Skeletal muscle tissue (tissue), 4 donors: ENCODE measurements around the gene DDRGK1. TPM values are rescaled to one million over a fixed set of nuclear protein-coding genes. Genes with fewer than 3 reads are reported as not detected.
A peak's percentile ranks its signal among the peaks of the same experiment; 100 is the strongest.

Source experiments
- H3K27ac ChIP-seq: one replicate; pipeline ENCODE4 v1.7.0; 2013; ENCODE audit warnings: mild to moderate bottlenecking, low read depth, low read length, inconsistent platforms
- H3K27me3 ChIP-seq, 3 donors: one replicate each; pipeline ENCODE4 v1.7.0; 2013; ENCODE audit warnings: low read length in 3 of 3; ENCODE audit not compliant: control insufficient read depth in 3 of 3, insufficient read depth in 3 of 3
- H3K36me3 ChIP-seq, 3 donors: one replicate each; pipeline ENCODE4 v1.7.0; 2013; ENCODE audit warnings: low read length in 3 of 3; ENCODE audit not compliant: control insufficient read depth in 3 of 3, insufficient read depth in 3 of 3
- H3K4me1 ChIP-seq, 3 donors: one replicate each; pipeline ENCODE4 v1.7.0; 2013; ENCODE audit warnings: low read length in 3 of 3, mild to moderate bottlenecking in 3 of 3; ENCODE audit not compliant: control insufficient read depth in 3 of 3, insufficient read depth in 3 of 3
- H3K4me3 ChIP-seq, 3 donors: one replicate each; pipeline ENCODE4 v1.7.0; 2013; ENCODE audit warnings: low read length in 3 of 3
- H3K9ac ChIP-seq, 3 donors: one replicate each; pipeline ENCODE4 v1.7.0; 2013; ENCODE audit warnings: low read length in 3 of 3, mild to moderate bottlenecking in 3 of 3, moderate library complexity in 2 of 3, low read depth in 1 of 3
- H3K9me3 ChIP-seq, 3 donors: one replicate each; pipeline ENCODE4 v1.7.0; 2013; ENCODE audit warnings: low read length in 3 of 3; ENCODE audit not compliant: control insufficient read depth in 3 of 3
- total RNA-seq: library from RNA; depleted of rRNA; stranded (reverse); fragments of >200 nt; gene quantifications from one replicate; pipeline ENCODE4 v1.2.3, GENCODE V29; 2014
- donor health status: Osteomylitis.

DDRGK1 gene
- total RNA-seq, 1 donor from 2014 or later: 20.4 TPM

- H3K4me3 ChIP-seq: no peak overlapping the region
- H3K36me3 ChIP-seq: peaks cover 0 to 4% (median 1%) of the 10 kb centered on the region in 3 donors
- H3K4me1 ChIP-seq: peaks cover 9 to 10% (median 10%) of the 10 kb centered on the region in 3 donors
- H3K9ac ChIP-seq: no peak overlapping the region
- no peaks in the 10 kb centered on the region for H3K27me3 ChIP-seq
- H3K27ac ChIP-seq: no peak overlapping the region
- H3K9me3 ChIP-seq: no peaks in the 10 kb centered on the region
Observed at GRCh38 chr20:3227936-3228749, 23.7 kb upstream of the DDRGK1 start.

- H3K4me3 ChIP-seq: no peak overlapping the region
- peaks cover 0 to 4% (median 2%) of the 10 kb centered on the region in 3 donors for H3K36me3 ChIP-seq
- no peaks in the 10 kb centered on the region for H3K27me3 ChIP-seq
- no peak overlapping the region for H3K9ac ChIP-seq
- H3K27ac ChIP-seq: no peak overlapping the region
- no peaks in the 10 kb centered on the region for H3K9me3 ChIP-seq
- H3K4me1 ChIP-seq: peaks cover 16% of the 10 kb centered on the region in 3 donors
Observed at GRCh38 chr20:3227506-3227905, 23.0 kb upstream of the DDRGK1 start.

- H3K27ac ChIP-seq: no peak overlapping the region
- H3K4me1 ChIP-seq: peaks cover 18 to 22% (median 21%) of the 10 kb centered on the region in 3 donors
- no peak overlapping the region for H3K9ac ChIP-seq
- no peaks in the 10 kb centered on the region for H3K27me3 ChIP-seq
- H3K9me3 ChIP-seq: no peaks in the 10 kb centered on the region
- H3K36me3 ChIP-seq: peaks cover 0 to 6% (median 2%) of the 10 kb centered on the region in 3 donors
- H3K4me3 ChIP-seq: no peak overlapping the region
Observed at GRCh38 chr20:3226864-3227263, 22.4 kb upstream of the DDRGK1 start.

- no peaks in the 10 kb centered on the region for H3K27me3 ChIP-seq
- H3K36me3 ChIP-seq: peaks cover 0 to 14% (median 5%) of the 10 kb centered on the region in 3 donors
- no peak overlapping the region for H3K9ac ChIP-seq
- peaks cover 22 to 30% (median 26%) of the 10 kb centered on the region in 3 donors for H3K4me1 ChIP-seq
- H3K9me3 ChIP-seq: no peaks in the 10 kb centered on the region
- no peak overlapping the region for H3K4me3 ChIP-seq
- no peak overlapping the region for H3K27ac ChIP-seq
Observed at GRCh38 chr20:3226093-3226492, 21.6 kb upstream of the DDRGK1 start.

GRCh38 chr20:3224681-3225421 is 20.4 kb upstream of the DDRGK1 start:
- Histone ChIP-seq H3K4me1 (peaks cover 22 to 30% (median 26%) of the 10 kb centered on the region in 3 donors), H3K9me3 (no peaks in the 10 kb centered on the region), H3K27me3 (no peaks in the 10 kb centered on the region), H3K27ac (no peak overlapping the region), H3K36me3 (peaks cover 5 to 14% (median 5%) of the 10 kb centered on the region in 3 donors), H3K4me3 (no peak overlapping the region), H3K9ac (no peak overlapping the region)

GRCh38 chr20:3223994-3224680 is 19.7 kb upstream of the DDRGK1 start:
- H3K9ac ChIP-seq: peak overlapping the region in 1 of 3 donors; percentile 64
- no peak overlapping the region for H3K27ac ChIP-seq
- H3K36me3 ChIP-seq: peaks cover 5 to 14% (median 5%) of the 10 kb centered on the region in 3 donors
- peaks cover 22 to 30% (median 26%) of the 10 kb centered on the region in 3 donors for H3K4me1 ChIP-seq
- H3K27me3 ChIP-seq: no peaks in the 10 kb centered on the region
- no peak overlapping the region for H3K4me3 ChIP-seq
- no peaks in the 10 kb centered on the region for H3K9me3 ChIP-seq

- Histone ChIP-seq H3K9me3 (no peaks in the 10 kb centered on the region), H3K9ac (peak overlapping the region in 1 of 3 donors; percentile 64), H3K27ac (peak overlapping the region; percentile 67), H3K36me3 (peaks cover 5 to 14% (median 5%) of the 10 kb centered on the region in 3 donors), H3K27me3 (no peaks in the 10 kb centered on the region), H3K4me1 (peaks cover 24 to 31% (median 28%) of the 10 kb centered on the region in 3 donors), H3K4me3 (no peak overlapping the region)
Observed at GRCh38 chr20:3223651-3223993, 19.1 kb upstream of the DDRGK1 start.

GRCh38 chr20:3222635-3223600 is 18.4 kb upstream of the DDRGK1 start:
- Histone ChIP-seq H3K36me3 (peaks cover 5 to 14% (median 5%) of the 10 kb centered on the region in 3 donors), H3K4me3 (peak overlapping the region in 1 of 3 donors; percentile 29), H3K9ac (peak overlapping the region in 2 of 3 donors; percentile 64 to 66), H3K27me3 (no peaks in the 10 kb centered on the region), H3K4me1 (peaks cover 25 to 37% (median 31%) of the 10 kb centered on the region in 3 donors), H3K27ac (peak overlapping the region; percentile 67), H3K9me3 (no peaks in the 10 kb centered on the region)
